D721Med (cell line): ENCODE measurements around the gene ZNF750.

Source experiments
- DNase-seq: peaks from one replicate; pipeline ENCODE4 v3.0.0; 2011; ENCODE audit warnings: low spot score; ENCODE audit not compliant: insufficient read length
- FAIRE-seq: peaks from 2 replicates; lab custom pipeline; 2011; peaks lifted over from hg19 to GRCh38; lab: Jason Lieb, UNC
- CTCF ChIP-seq: IDR thresholded peaks from 2 replicates; pipeline ENCODE4 v1.5.1; 2012; ENCODE audit warnings: mild to moderate bottlenecking, control low read depth; ENCODE audit not compliant: insufficient read depth; ENCODE audit errors: missing control alignments

The ZNF750 gene

GRCh38 chr17:82825540-82826124 is 14.2 kb downstream of the ZNF750 start:
- no peak for DNase-seq
- FAIRE-seq, result no peak
- TF ChIP-seq CTCF, result no peak

GRCh38 chr17:82823004-82823403 is 16.8 kb downstream of the ZNF750 start:
- FAIRE-seq (no peak), DNase-seq (no peak)
- no peak for TF ChIP-seq CTCF

- FAIRE-seq (no peak), DNase-seq (no peak)
- no peak for TF ChIP-seq CTCF
These were observed 17.5 kb downstream of the ZNF750 start for GRCh38 chr17:82822281-82822680.

GRCh38 chr17:82821554-82821953 is 18.3 kb downstream of the ZNF750 start:
- no peak for TF ChIP-seq CTCF
- FAIRE-seq, result no peak

GRCh38 chr17:82820278-82821251 is 19.3 kb downstream of the ZNF750 start:
- no peak for FAIRE-seq
- no peak for DNase-seq
- no peak for TF ChIP-seq CTCF

More at GRCh38 chr17:82821554-82821953, 18.3 kb downstream of the ZNF750 start:
- no peak for DNase-seq

GRCh38 chr17:82817947-82818346 is 21.9 kb downstream of the ZNF750 start:
- FAIRE-seq, result no peak

More at GRCh38 chr17:82817947-82818346, 21.9 kb downstream of the ZNF750 start:
- DNase-seq, result no peak
- TF ChIP-seq CTCF, result no peak
